Immature natural killer cell (primary cell): ENCODE measurements around the gene ZNF33A. TPM values are rescaled to one million over a fixed set of nuclear protein-coding genes. Genes with fewer than 3 reads are reported as not detected.
"Not testable (repeated sequence)": the region's sequence is repeated elsewhere in the genome, so short reads cannot be mapped to it uniquely, and the experiment has no call there.

Experiments
- DNase-seq, 3 donors: peaks; one replicate each; pipeline ENCODE4 v3.0.0; 2022; ENCODE audit warnings: mixed read lengths in 1 of 3
- H3K27ac Mint-ChIP-seq, 6 donors: one replicate each; pipeline ENCODE4 v1.8.0; 2020; ENCODE audit warnings: mixed read lengths in 6 of 6, mild to moderate bottlenecking in 5 of 6, inconsistent platforms in 4 of 6, moderate library complexity in 3 of 6
- H3K27me3 Mint-ChIP-seq, 3 donors: one replicate each; pipeline ENCODE4 v1.8.0; 2020 to 2021; ENCODE audit warnings: low read depth in 3 of 3, mild to moderate bottlenecking in 3 of 3, mixed read lengths in 3 of 3, moderate library complexity in 3 of 3, inconsistent platforms in 1 of 3
- H3K36me3 Mint-ChIP-seq, 3 donors: one replicate each; pipeline ENCODE4 v1.8.0; 2020; ENCODE audit warnings: mixed read lengths in 3 of 3, inconsistent platforms in 2 of 3, mild to moderate bottlenecking in 2 of 3
- H3K4me1 Mint-ChIP-seq, 2 donors: one replicate each; pipeline ENCODE4 v1.8.0; 2020; ENCODE audit warnings: inconsistent platforms in 2 of 2, mild to moderate bottlenecking in 2 of 2, mixed read lengths in 2 of 2, moderate library complexity in 1 of 2
- H3K4me3 Mint-ChIP-seq, 5 donors: one replicate each; pipeline ENCODE4 v1.8.0; 2020; ENCODE audit warnings: mild to moderate bottlenecking in 5 of 5, mixed read lengths in 5 of 5, inconsistent platforms in 3 of 5, moderate library complexity in 3 of 5
- H3K9me3 Mint-ChIP-seq, 6 donors: one replicate each; pipeline ENCODE4 v1.8.0; 2020; ENCODE audit warnings: mild to moderate bottlenecking in 6 of 6, mixed read lengths in 6 of 6, inconsistent platforms in 4 of 6, moderate library complexity in 3 of 6
- polyA plus RNA-seq, 3 donors: library from polyadenylated mRNA; unstranded; fragments of 300-500 nt; fragmentation: Illumina TruSeq; gene quantifications; one replicate each; pipeline ENCODE4 v1.2.3, GENCODE V29; 2021

Gene ZNF33A
- polyA plus RNA-seq, 3 donors from 2014 or later, result 11.9 to 19.9 (median 12.6) TPM

GRCh38 chr10:38007991-38008390 lies 2.5 kb upstream of the ZNF33A start:
- Mint-ChIP-seq H3K4me1 (peaks cover 23 to 33% of the 10 kb centered on the region in 2 donors), H3K4me3 (no peak overlapping the region), H3K27ac (peak overlapping the region in 1 of 6 donors; percentile 5), H3K27me3 (peaks cover 10 to 14% (median 12%) of the 10 kb centered on the region in 3 donors), H3K9me3 (no peaks in the 10 kb centered on the region), H3K36me3 (peaks cover 0 to 4% (median 4%) of the 10 kb centered on the region in 3 donors)
- DNase-seq, result no peak

GRCh38 chr10:38016354-38016753 lies 5.9 kb downstream of the ZNF33A start:
- no peak overlapping the region for H3K4me3 Mint-ChIP-seq
- H3K36me3 Mint-ChIP-seq, result peaks cover 40 to 59% (median 46%) of the 10 kb centered on the region in 3 donors
- H3K4me1 Mint-ChIP-seq, result peaks cover 25 to 64% of the 10 kb centered on the region in 2 donors
- peak overlapping the region in 1 of 6 donors; percentile 34 for H3K27ac Mint-ChIP-seq
- peaks cover 0 to 5% (median 1%) of the 10 kb centered on the region in 3 donors for H3K27me3 Mint-ChIP-seq
- no peak for DNase-seq
- H3K9me3 Mint-ChIP-seq, result no peaks in the 10 kb centered on the region

GRCh38 chr10:38019124-38019523 lies 8.6 kb downstream of the ZNF33A start:
- not testable (repeated sequence) for H3K9me3 Mint-ChIP-seq, DNase-seq, H3K4me3 Mint-ChIP-seq, H3K27me3 Mint-ChIP-seq
- Mint-ChIP-seq H3K4me1 (peaks cover 15 to 46% of the 10 kb centered on the region in 2 donors), H3K27ac (peak overlapping the region in 2 of 6 donors; percentile 29 to 31), H3K36me3 (peaks cover 45 to 68% (median 49%) of the 10 kb centered on the region in 3 donors)

- Mint-ChIP-seq H3K9me3 (no peaks in the 10 kb centered on the region), H3K27me3 (peaks cover 0 to 3% (median 2%) of the 10 kb centered on the region in 3 donors), H3K4me3 (no peak overlapping the region), H3K27ac (peak overlapping the region in 4 of 6 donors; percentile 21 to 82 (median 54)), H3K36me3 (peaks cover 52 to 72% (median 54%) of the 10 kb centered on the region in 3 donors), H3K4me1 (peaks cover 31 to 55% of the 10 kb centered on the region in 2 donors)
- no peak for DNase-seq
These were observed 14.8 kb downstream of the ZNF33A start for GRCh38 chr10:38025283-38025682.

GRCh38 chr10:38027986-38028385 lies 17.5 kb downstream of the ZNF33A start:
- Mint-ChIP-seq H3K36me3 (peaks cover 41 to 65% (median 53%) of the 10 kb centered on the region in 3 donors), H3K4me3 (no peak overlapping the region), H3K27ac (peak overlapping the region in 5 of 6 donors; percentile 18 to 78 (median 66)), H3K27me3 (peaks cover 0 to 2% (median 2%) of the 10 kb centered on the region in 3 donors), H3K4me1 (peaks cover 30 to 60% of the 10 kb centered on the region in 2 donors), H3K9me3 (no peaks in the 10 kb centered on the region)
- DNase-seq, result no peak

- peak overlapping the region in 1 of 6 donors; percentile 34 for H3K27ac Mint-ChIP-seq
- DNase-seq, result no peak
- peaks cover 28 to 60% (median 58%) of the 10 kb centered on the region in 3 donors for H3K36me3 Mint-ChIP-seq
These were observed 22.4 kb downstream of the ZNF33A start for GRCh38 chr10:38032886-38033285.

GRCh38 chr10:38038107-38038931 lies 27.8 kb downstream of the ZNF33A start:
- peaks cover 28 to 46% of the 10 kb centered on the region in 2 donors for H3K4me1 Mint-ChIP-seq
- DNase-seq, result peak; percentile 25 to 35 (median 28)
- peak overlapping the region; percentile 93 to 98 (median 96) for H3K27ac Mint-ChIP-seq
- no peaks in the 10 kb centered on the region for H3K27me3 Mint-ChIP-seq
- H3K9me3 Mint-ChIP-seq, result no peaks in the 10 kb centered on the region
- peaks cover 20 to 31% (median 27%) of the 10 kb centered on the region in 3 donors for H3K36me3 Mint-ChIP-seq
- H3K4me3 Mint-ChIP-seq, result peak overlapping the region; percentile 78 to 91 (median 88)

More at GRCh38 chr10:38032886-38033285, 22.4 kb downstream of the ZNF33A start:
- H3K4me3 Mint-ChIP-seq, result no peak overlapping the region
- H3K4me1 Mint-ChIP-seq, result peaks cover 13 to 38% of the 10 kb centered on the region in 2 donors
- no peaks in the 10 kb centered on the region for H3K9me3 Mint-ChIP-seq
- peaks cover 0 to 2% (median 0%) of the 10 kb centered on the region in 3 donors for H3K27me3 Mint-ChIP-seq

GRCh38 chr10:38038932-38039245 lies 28.4 kb downstream of the ZNF33A start:
- Mint-ChIP-seq H3K36me3 (peaks cover 24 to 36% (median 30%) of the 10 kb centered on the region in 3 donors), H3K27me3 (no peaks in the 10 kb centered on the region), H3K27ac (peak overlapping the region; percentile 93 to 98 (median 96)), H3K4me3 (peak overlapping the region; percentile 78 to 91 (median 88)), H3K9me3 (no peaks in the 10 kb centered on the region), H3K4me1 (peaks cover 33 to 52% of the 10 kb centered on the region in 2 donors)
- no peak for DNase-seq

GRCh38 chr10:38043516-38043915 lies 33.0 kb downstream of the ZNF33A start:
- Mint-ChIP-seq H3K27ac (no peak overlapping the region), H3K36me3 (peaks cover 37 to 41% (median 40%) of the 10 kb centered on the region in 3 donors), H3K9me3 (no peaks in the 10 kb centered on the region), H3K27me3 (no peaks in the 10 kb centered on the region), H3K4me3 (peak overlapping the region in 1 of 5 donors; percentile 25), H3K4me1 (peaks cover 44 to 67% of the 10 kb centered on the region in 2 donors)
- DNase-seq, result no peak

GRCh38 chr10:38045129-38045528 lies 34.7 kb downstream of the ZNF33A start:
- Mint-ChIP-seq H3K27ac (peak overlapping the region in 1 of 6 donors; percentile 24), H3K36me3 (peaks cover 46 to 54% (median 49%) of the 10 kb centered on the region in 3 donors), H3K4me1 (peaks cover 30 to 57% of the 10 kb centered on the region in 2 donors), H3K9me3 (peaks cover 0 to 6% (median 0%) of the 10 kb centered on the region in 6 donors), H3K27me3 (no peaks in the 10 kb centered on the region), H3K4me3 (no peak overlapping the region)
- no peak for DNase-seq

- Mint-ChIP-seq H3K4me1 (peaks cover 22 to 44% of the 10 kb centered on the region in 2 donors), H3K27me3 (no peaks in the 10 kb centered on the region), H3K4me3 (no peak overlapping the region), H3K36me3 (peaks cover 54 to 59% (median 57%) of the 10 kb centered on the region in 3 donors), H3K9me3 (peaks cover 0 to 12% (median 3%) of the 10 kb centered on the region in 6 donors), H3K27ac (peak overlapping the region in 1 of 6 donors; percentile 45)
- DNase-seq, result no peak
These were observed 37.2 kb downstream of the ZNF33A start for GRCh38 chr10:38047666-38048065.

- no peak overlapping the region for H3K4me3 Mint-ChIP-seq
- peaks cover 16 to 37% (median 24%) of the 10 kb centered on the region in 6 donors for H3K9me3 Mint-ChIP-seq
- no peak overlapping the region for H3K27ac Mint-ChIP-seq
- peaks cover 11 to 28% of the 10 kb centered on the region in 2 donors for H3K4me1 Mint-ChIP-seq
- no peak for DNase-seq
- peaks cover 67 to 69% (median 68%) of the 10 kb centered on the region in 3 donors for H3K36me3 Mint-ChIP-seq
- peaks cover 0 to 2% (median 0%) of the 10 kb centered on the region in 3 donors for H3K27me3 Mint-ChIP-seq
These were observed 39.7 kb downstream of the ZNF33A start for GRCh38 chr10:38050212-38050611.

GRCh38 chr10:38054361-38054797 lies 43.9 kb downstream of the ZNF33A start:
- no peak for DNase-seq
- peaks cover 79 to 87% (median 83%) of the 10 kb centered on the region in 3 donors for H3K36me3 Mint-ChIP-seq
- H3K9me3 Mint-ChIP-seq, result peaks cover 25 to 65% (median 52%) of the 10 kb centered on the region in 6 donors
- no peak overlapping the region for H3K4me3 Mint-ChIP-seq
- H3K4me1 Mint-ChIP-seq, result peaks cover 0 to 4% of the 10 kb centered on the region in 2 donors
- H3K27ac Mint-ChIP-seq, result no peak overlapping the region
- peaks cover 0 to 2% (median 2%) of the 10 kb centered on the region in 3 donors for H3K27me3 Mint-ChIP-seq
